Stimulated activated CD4-positive, alpha-beta T cell treated with anti-CD3 and anti-CD28 coated beads, Interleukin-1b, Interleukin-23, amount 100 ng/mL, for 1 hour (primary cell): ENCODE results near the gene ORM1.

Experiments
- DNase-seq, 2 donors: peaks; one replicate each; pipeline ENCODE4 v3.0.0-alpha.2; 2020; ENCODE audit warnings: low read depth in 2 of 2

The ORM1 gene

DNA sequence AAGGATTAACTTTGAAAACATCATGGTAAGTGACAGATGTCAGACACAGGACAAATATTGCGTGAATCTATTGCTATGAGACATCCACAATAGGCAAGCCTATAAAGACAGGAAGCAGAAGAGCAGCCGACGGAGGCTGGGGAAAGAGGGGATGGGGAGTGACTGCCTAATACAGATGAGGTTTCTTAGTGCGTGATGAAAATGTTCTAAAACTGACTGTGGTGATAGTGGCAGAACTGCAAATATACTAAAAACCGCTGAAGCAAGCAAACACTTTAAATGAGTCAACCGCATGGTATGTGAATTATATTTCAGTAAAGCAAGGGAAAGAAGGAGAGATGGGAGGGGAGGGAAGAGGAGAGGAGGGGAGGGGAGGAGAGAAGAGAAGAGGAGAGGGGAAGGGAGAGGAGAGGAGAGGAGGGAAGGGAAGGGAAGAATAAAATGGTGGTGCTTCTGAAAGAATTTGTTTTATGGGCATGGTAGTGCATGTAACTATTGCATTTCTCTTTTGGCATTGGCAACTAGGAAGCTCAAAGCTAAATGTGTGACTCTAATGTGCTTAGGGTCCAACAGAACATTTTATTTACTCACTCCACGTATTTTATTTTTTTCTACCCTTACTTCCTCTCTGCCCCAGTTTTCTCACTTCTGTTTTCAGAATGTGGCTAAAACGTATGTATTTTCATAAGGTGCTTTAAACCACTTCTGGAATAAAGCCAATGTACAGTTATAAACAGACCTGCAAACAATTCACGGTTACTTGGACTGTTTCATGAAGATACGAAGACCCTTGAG, 43.6 kb downstream of the ORM1 start:
- no peak for DNase-seq

DNA sequence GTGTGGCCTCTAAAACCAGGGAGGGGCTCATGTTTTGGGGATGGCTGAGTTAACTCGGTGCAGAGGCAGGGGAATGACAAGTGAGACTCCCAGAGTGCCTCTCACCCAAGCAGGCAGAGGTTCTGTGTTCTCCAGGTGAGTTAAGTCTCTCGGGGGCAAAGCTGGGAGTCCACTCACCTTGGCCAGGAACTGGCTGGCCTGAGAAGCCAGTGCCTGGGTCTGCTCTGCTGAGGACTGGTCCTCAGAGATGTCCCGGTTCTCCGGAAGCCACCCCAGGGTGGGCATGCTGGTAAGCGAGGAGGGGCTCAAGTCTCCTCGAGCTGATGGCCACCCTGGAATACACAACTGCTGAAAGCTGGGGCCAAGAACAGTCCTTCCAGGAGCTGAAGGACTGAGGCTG, 44.5 kb downstream of the ORM1 start:
- no peak for DNase-seq

DNA sequence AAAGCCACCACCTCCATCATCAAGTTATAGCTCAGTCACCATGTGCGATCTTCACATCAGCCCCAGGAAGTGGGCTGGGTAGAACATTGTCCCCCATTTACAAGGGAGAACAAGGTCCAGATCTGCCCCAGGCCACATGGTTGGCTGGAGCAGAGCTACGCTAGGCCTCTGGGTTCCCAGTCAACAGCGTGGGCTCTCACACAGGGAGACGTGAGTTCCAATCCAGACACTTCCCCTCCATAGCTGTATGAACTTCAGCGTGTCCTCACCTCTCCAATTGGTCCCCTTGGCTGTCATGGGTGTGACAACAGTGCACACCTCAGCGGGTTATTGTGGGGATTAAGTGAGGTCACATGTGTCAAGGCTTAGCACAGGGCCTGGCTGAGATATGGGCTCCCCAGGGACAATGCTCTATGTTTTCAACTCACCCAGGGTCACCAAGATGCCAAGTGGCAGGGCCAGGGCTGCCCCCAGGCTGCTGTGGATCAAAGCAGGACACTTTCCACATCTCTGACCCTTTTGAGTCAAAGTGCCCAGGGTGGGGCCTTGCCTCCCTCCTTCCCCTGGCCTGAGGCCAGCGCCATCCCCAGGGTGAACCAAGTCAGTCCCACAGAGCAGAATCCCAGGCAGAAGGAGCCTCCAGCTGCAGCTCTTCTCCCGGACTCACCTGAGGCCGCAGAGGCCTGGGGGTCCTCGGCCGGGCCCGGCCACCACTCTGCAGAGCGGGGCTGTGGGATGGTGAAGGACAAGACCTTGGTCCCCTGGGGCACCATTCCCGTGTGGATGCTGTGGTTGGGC, 45.1 kb downstream of the ORM1 start:
- DNase-seq: no peak

GRCh38 chr9:114369216-114370130, 46.6 kb downstream of the ORM1 start:
- no peak for DNase-seq

DNA sequence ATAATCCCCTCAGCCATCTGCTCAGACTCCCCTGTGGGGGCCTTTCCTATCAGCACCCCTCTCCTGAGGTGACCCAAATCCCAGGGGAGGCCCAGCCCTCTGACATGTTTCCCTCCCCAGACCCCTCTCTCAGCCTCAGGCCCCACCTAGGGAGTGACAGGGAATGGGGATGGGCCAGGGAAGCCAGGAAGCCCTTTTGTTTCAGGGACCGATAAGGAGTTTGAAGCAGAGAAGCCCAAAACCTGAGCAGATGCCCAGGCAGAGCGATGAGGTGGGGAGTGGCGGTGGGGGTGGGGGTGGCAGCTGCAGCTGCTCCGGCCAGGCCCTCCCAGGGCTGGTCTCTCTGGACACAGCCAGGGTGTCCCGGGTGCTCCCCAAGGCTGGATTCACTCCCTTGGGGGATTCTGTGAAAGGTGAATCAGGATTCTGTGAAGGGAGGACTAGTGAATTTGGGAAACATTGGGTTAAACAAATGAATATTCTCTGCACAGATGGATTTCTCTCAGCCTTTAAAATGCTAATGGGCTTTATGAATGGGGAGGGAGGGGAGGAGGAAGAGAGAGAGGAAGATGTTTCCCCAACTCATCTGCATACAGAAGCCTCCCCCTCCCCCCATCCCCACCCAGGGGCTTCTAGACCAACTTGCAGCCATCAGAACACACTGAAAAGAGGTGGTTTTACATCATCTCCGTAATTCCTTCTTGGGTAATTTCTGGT, 47.5 kb downstream of the ORM1 start:
- no peak for DNase-seq

DNA sequence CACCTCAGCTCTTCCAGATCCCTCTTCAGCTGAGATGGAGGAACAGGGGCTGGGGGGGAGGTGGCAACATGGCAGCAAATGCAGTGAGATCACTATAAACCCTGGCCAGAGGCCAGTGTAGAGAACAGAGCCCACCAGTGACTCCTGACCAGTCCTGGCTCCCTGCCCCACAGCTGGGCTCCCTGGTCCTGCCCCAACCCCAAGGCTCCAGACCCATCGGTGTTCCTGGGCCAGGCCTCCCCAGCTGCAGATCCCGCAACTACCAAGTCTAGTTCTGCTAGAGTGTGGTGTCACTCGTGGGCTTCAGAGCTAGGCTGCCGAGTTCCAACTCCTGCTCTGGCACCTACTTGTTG, 48.0 kb downstream of the ORM1 start:
- no peak for DNase-seq

- DNase-seq: no peak
Observed at GRCh38 chr9:114371343-114371944, 48.5 kb downstream of the ORM1 start.

DNA sequence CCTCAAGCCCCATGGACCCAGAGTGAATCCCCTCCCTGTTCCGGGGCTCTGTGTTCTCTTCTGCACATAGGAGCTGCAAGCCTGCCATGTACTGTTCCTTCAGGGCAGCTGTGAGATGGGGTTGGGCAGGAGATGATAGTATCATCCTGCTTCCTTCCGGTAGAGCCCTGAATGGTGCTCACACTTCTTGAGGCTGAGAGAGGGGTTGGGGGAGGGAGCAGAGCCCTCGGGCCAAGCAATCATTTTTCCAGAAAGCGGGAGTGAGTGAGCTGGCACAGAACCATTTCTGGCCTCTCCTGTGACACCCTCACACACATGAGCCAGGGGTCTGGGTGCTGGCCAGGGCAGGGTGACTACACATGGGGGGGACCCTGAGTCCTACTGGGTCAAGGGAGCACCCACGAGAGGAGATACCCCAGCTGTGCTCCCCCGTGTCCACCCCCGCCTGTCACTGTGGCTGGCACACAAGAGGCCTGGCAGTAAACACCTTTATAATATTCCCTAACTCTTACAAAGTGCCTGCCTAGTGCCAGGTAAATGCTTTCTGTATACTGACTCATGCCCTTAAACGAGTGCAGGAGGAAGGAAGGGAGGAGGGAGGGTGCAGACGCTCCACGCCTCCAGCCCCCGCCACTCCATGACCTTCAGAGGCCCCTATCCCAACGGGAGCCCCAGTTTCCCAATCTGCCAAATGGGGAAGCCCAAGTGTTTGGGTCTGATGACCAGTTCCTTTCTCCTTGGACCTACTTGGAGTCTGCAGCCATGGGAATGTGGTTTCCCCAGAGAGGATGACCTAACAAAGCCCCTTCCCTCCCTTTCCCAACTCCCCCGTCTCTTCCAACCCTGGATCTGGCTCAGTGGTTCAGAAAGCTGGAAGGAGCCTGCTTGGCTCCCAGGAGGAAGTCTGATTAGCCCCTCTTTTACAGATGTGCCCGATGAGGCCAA, 49.3 kb downstream of the ORM1 start:
- no peak for DNase-seq

DNA sequence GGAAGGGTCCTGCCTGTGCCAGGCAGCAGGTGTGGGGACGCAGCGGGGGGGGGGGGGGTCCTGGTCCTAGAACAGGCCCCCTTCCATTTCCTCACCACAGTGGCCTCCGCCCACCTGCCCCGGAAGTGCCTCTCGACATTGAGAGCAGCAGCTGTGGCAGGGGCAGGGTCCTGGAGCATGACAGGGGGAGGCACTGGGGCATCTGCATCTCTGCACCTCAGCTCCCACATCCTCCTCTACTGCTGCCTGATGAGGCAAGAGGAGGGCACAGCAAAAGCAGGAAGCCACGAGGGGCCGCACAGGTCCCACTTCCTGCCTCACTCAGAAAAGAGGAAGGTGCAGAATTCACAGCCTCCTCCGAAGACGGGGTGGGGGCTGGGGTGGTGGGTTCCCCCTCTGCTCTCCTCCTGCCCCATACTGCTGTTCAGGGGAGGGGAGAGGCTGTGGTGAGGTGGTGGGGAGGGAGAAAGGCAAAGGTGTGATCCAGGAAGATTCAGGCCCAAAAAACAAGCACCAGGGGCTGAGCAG, 50.1 kb downstream of the ORM1 start:
- peak; percentile 33 to 39 for DNase-seq

DNA sequence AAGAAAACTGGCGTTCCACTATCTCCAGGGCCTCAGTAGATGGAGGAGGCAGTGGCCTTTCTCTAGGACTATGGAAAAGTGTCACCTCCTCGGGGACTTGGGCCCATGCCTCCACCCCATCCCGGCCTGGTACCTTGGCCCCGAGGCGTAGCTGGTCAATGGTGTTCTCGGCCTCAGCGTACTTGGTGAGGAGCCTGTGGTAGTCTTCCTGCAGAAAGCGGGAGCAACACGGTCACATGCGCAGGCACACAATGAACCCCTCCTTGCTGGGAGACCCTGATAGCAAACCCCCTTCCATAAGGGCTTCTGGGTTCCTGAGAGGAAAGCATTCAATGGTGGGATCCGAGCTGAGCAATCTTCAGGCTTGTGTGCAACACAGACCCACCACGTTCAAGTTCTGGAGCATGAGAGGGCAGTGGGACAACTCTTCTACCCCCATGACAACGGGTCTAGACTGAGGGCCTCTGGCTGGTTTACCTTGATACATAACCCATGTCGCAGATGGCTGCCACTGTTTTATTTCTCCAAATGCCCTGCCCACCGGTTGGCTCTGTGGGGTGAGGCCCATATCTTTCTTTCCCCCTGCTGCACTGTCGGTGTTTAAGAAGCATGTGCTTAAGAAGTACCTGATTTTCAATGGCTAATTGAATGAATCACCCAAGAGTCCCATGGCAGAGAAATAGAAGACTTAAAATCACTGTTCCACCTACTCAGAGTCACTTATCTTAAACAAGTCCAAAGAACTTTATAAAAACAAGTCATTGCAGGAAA, 51.2 kb downstream of the ORM1 start:
- DNase-seq: no peak

- no peak for DNase-seq
Observed at GRCh38 chr9:114374936-114375335, 52.0 kb downstream of the ORM1 start.

- DNase-seq: no peak
Observed at GRCh38 chr9:114375386-114376175, 52.7 kb downstream of the ORM1 start.
